ENCODE data around the gene SUSD4.

SUSD4 gene

GRCh38 chr1:223270155-223270554 lies 93.8 kb downstream of the SUSD4 start:
- TF ChIP-seq POLR2AphosphoS5 (IDR thresholded peaks at IDR 0.05; ENCODE audit: low read depth, low read length) (no peak), SPI1 (IDR thresholded peaks at IDR 0.05; ENCODE audit: low read depth, low read length) (no peak), TAF1 (IDR thresholded peaks at IDR 0.05; ENCODE audit: low read depth, low read length) (no peak), PAX5 (IDR thresholded peaks at IDR 0.05; ENCODE audit: insufficient read depth, low read length, severe bottlenecking) (no peak), POU2F2 (IDR thresholded peaks at IDR 0.05; ENCODE audit: low read depth, low read length) (no peak), POLR2A (IDR thresholded peaks at IDR 0.05; ENCODE audit: low read depth, low read length) (no peak)
- FAIRE-seq = no peak
- DNase-seq (ENCODE audit: insufficient read length, low spot score) = no peak

DNA sequence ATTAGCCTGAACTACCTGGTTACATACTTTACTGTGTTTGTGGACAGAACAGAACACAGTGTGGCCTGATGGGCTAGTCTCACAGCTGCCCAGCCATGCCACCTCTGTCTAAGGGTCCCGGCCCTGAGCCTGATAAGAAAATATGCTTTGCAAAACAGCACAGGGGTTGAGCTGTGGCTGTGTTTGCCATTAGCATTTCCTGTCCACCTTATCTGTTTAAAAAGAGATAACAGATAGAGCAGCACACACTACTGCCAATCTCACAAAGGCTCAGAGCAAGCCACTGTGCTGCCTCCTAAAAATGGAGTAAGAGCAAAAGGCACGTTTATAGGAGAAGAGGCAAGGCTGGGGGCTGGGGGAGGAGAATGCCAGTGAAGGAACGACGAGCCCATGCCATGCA lies 95.0 kb downstream of the SUSD4 start:
- TF ChIP-seq PAX5 (IDR thresholded peaks at IDR 0.05; ENCODE audit: insufficient read depth, low read length, severe bottlenecking) = no peak
- no peak for TF ChIP-seq POLR2AphosphoS5 (IDR thresholded peaks at IDR 0.05; ENCODE audit: low read depth, low read length)
- TF ChIP-seq TAF1 (IDR thresholded peaks at IDR 0.05; ENCODE audit: low read depth, low read length) = no peak
- TF ChIP-seq SPI1 (IDR thresholded peaks at IDR 0.05; ENCODE audit: low read depth, low read length) = no peak
- TF ChIP-seq POLR2A (IDR thresholded peaks at IDR 0.05; ENCODE audit: low read depth, low read length) = no peak
- no peak for TF ChIP-seq POU2F2 (IDR thresholded peaks at IDR 0.05; ENCODE audit: low read depth, low read length)
- FAIRE-seq = no peak
- DNase-seq (ENCODE audit: insufficient read length, low spot score) = no peak

DNA sequence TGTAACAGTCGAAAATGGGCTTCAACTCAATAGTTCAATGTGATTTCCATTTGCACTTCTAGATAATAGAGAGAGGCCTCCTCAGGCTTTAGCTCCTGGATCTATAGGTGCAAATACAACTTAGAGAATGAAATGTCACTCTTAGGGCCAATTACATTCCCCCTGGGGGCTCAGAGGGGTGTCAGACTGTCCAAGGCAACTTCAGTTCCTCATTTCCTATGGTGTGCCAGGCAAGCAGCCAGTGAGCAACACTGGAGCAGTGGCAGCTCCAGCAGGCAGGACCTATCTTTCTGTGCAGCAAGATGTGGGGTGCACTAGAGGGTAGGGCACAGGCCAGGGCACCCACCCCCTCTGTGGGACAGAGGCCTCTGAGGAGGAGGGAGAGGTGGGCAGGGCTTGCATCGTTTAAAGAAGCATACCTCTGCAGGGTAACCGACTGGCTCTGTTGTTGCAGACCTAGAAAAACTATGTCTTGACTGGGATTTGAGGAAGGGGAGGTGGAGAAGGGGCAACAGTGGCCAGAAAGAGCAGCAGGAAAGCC lies 97.3 kb downstream of the SUSD4 start:
- TF ChIP-seq POLR2A (IDR thresholded peaks at IDR 0.05; ENCODE audit: low read depth, low read length) (no peak), PAX5 (IDR thresholded peaks at IDR 0.05; ENCODE audit: insufficient read depth, low read length, severe bottlenecking) (no peak), SPI1 (IDR thresholded peaks at IDR 0.05; ENCODE audit: low read depth, low read length) (no peak), TAF1 (IDR thresholded peaks at IDR 0.05; ENCODE audit: low read depth, low read length) (no peak), POLR2AphosphoS5 (IDR thresholded peaks at IDR 0.05; ENCODE audit: low read depth, low read length) (no peak), POU2F2 (IDR thresholded peaks at IDR 0.05; ENCODE audit: low read depth, low read length) (no peak)
- no peak for DNase-seq (ENCODE audit: insufficient read length, low spot score)
- FAIRE-seq = no peak

DNA sequence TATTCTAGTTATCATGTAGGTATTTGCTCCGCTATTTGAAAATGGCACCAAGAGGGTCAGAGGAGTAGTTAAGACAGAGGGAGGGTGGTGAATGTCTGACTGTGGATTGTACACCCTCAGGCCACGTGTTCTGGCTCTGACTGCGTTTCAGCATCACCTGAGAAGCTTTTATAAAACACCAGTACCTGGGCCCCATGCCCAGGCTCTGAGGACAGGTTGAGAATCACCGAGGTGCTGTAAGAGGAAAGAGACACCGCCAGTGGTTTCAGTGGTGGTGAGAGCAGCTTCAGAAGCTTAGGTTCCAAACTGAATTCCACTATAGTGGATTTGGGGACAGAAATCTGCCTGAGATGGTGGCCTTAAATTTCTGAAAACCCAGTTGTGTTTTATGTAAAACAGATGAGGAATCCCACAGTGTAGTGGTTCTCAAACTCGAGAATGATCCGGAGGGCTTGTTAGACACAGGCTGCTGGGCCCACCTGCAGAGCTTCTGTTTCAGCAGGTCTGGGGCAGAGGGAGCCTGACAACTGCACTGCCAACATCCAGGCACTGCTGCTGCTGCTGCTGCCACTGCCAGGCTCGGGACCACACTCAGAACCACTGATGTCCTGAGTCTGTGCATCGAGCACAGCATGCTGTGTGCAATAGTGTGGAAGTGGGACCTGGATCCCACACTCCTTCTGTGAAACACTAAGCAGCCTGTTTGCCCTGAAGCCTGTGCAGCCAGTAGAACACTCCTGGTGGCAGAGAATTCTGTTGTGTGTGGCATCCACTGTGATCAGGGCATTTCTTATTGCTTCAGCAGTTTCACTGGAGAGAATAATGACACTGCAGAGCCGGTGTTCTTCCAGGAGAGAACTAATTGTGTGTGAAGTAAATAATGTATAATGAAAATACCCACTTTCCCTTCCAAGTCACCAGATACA lies 98.7 kb downstream of the SUSD4 start:
- DNase-seq (ENCODE audit: insufficient read length, low spot score) (no peak), FAIRE-seq (no peak)

GRCh38 chr1:223264529-223264928 lies 99.4 kb downstream of the SUSD4 start:
- no peak for DNase-seq (ENCODE audit: insufficient read length, low spot score)
- FAIRE-seq = no peak
- TF ChIP-seq TAF1 (IDR thresholded peaks at IDR 0.05; ENCODE audit: low read depth, low read length) = no peak
- TF ChIP-seq PAX5 (IDR thresholded peaks at IDR 0.05; ENCODE audit: insufficient read depth, low read length, severe bottlenecking) = no peak
- no peak for TF ChIP-seq POLR2A (IDR thresholded peaks at IDR 0.05; ENCODE audit: low read depth, low read length)
- TF ChIP-seq POU2F2 (IDR thresholded peaks at IDR 0.05; ENCODE audit: low read depth, low read length) = no peak
- no peak for TF ChIP-seq SPI1 (IDR thresholded peaks at IDR 0.05; ENCODE audit: low read depth, low read length)
- TF ChIP-seq POLR2AphosphoS5 (IDR thresholded peaks at IDR 0.05; ENCODE audit: low read depth, low read length) = no peak

More for the DNA sequence above, 98.7 kb downstream of the SUSD4 start:
- TF ChIP-seq POU2F2 (IDR thresholded peaks at IDR 0.05; ENCODE audit: low read depth, low read length) (no peak), POLR2AphosphoS5 (IDR thresholded peaks at IDR 0.05; ENCODE audit: low read depth, low read length) (no peak), TAF1 (IDR thresholded peaks at IDR 0.05; ENCODE audit: low read depth, low read length) (no peak), PAX5 (IDR thresholded peaks at IDR 0.05; ENCODE audit: insufficient read depth, low read length, severe bottlenecking) (no peak), SPI1 (IDR thresholded peaks at IDR 0.05; ENCODE audit: low read depth, low read length) (no peak)

- no peak for TF ChIP-seq POLR2AphosphoS5 (IDR thresholded peaks at IDR 0.05; ENCODE audit: low read depth, low read length)
- TF ChIP-seq POLR2A (IDR thresholded peaks at IDR 0.05; ENCODE audit: low read depth, low read length) = no peak
- TF ChIP-seq PAX5 (IDR thresholded peaks at IDR 0.05; ENCODE audit: insufficient read depth, low read length, severe bottlenecking) = no peak
- TF ChIP-seq POU2F2 (IDR thresholded peaks at IDR 0.05; ENCODE audit: low read depth, low read length) = no peak
- no peak for TF ChIP-seq SPI1 (IDR thresholded peaks at IDR 0.05; ENCODE audit: low read depth, low read length)
- TF ChIP-seq TAF1 (IDR thresholded peaks at IDR 0.05; ENCODE audit: low read depth, low read length) = no peak
- FAIRE-seq = no peak
- DNase-seq (ENCODE audit: insufficient read length, low spot score) = no peak
Measured at GRCh38 chr1:223261914-223262313, 102.1 kb downstream of the SUSD4 start.

GRCh38 chr1:223260712-223261111 lies 103.3 kb downstream of the SUSD4 start:
- DNase-seq (ENCODE audit: insufficient read length, low spot score) (no peak), FAIRE-seq (no peak)
- TF ChIP-seq SPI1 (IDR thresholded peaks at IDR 0.05; ENCODE audit: low read depth, low read length) = no peak
- no peak for TF ChIP-seq PAX5 (IDR thresholded peaks at IDR 0.05; ENCODE audit: insufficient read depth, low read length, severe bottlenecking)

- DNase-seq (ENCODE audit: insufficient read length, low spot score) (no peak), FAIRE-seq (no peak)
- TF ChIP-seq TAF1 (IDR thresholded peaks at IDR 0.05; ENCODE audit: low read depth, low read length) (no peak), SPI1 (IDR thresholded peaks at IDR 0.05; ENCODE audit: low read depth, low read length) (no peak), PAX5 (IDR thresholded peaks at IDR 0.05; ENCODE audit: insufficient read depth, low read length, severe bottlenecking) (no peak), POLR2AphosphoS5 (IDR thresholded peaks at IDR 0.05; ENCODE audit: low read depth, low read length) (no peak), POLR2A (IDR thresholded peaks at IDR 0.05; ENCODE audit: low read depth, low read length) (no peak), POU2F2 (IDR thresholded peaks at IDR 0.05; ENCODE audit: low read depth, low read length) (no peak)
Measured at GRCh38 chr1:223259462-223259861, 104.5 kb downstream of the SUSD4 start.

- no peak for TF ChIP-seq POLR2AphosphoS5 (IDR thresholded peaks at IDR 0.05; ENCODE audit: low read depth, low read length)
- no peak for TF ChIP-seq POLR2A (IDR thresholded peaks at IDR 0.05; ENCODE audit: low read depth, low read length)
- TF ChIP-seq POU2F2 (IDR thresholded peaks at IDR 0.05; ENCODE audit: low read depth, low read length) = no peak
- no peak for TF ChIP-seq PAX5 (IDR thresholded peaks at IDR 0.05; ENCODE audit: insufficient read depth, low read length, severe bottlenecking)
- FAIRE-seq = no peak
- DNase-seq (ENCODE audit: insufficient read length, low spot score) = no peak
Measured at GRCh38 chr1:223258751-223259198, 105.2 kb downstream of the SUSD4 start.
